ENCODE measurements around the gene CLEC16A. TPM values are rescaled to one million over a fixed set of nuclear protein-coding genes. Genes with fewer than 3 reads are reported as not detected.

CLEC16A gene
- total RNA-seq, 1 donor from 2014 or later, result 58.1 TPM

GRCh38 chr16:11151156-11151884, 207.0 kb downstream of the CLEC16A start:
- Mint-ChIP-seq H3K4me1 (ENCODE audit: unreplicated experiment) (peaks cover 8% of the 10 kb centered on the region), H3K36me3 (ENCODE audit: low read depth, unreplicated experiment) (peaks cover 20% of the 10 kb centered on the region), H3K4me3 (ENCODE audit: unreplicated experiment) (no peak overlapping the region), H3K9me3 (ENCODE audit: unreplicated experiment) (no peaks in the 10 kb centered on the region), H3K27me3 (ENCODE audit: unreplicated experiment) (peaks cover 6% of the 10 kb centered on the region), H3K27ac (ENCODE audit: unreplicated experiment) (no peak overlapping the region)
- no peak for TF ChIP-seq CTCF (IDR thresholded peaks at IDR 0.05; ENCODE audit: unreplicated experiment)
- DNase-seq (ENCODE audit: low spot score), result no peak

- peaks cover 6% of the 10 kb centered on the region for H3K27me3 Mint-ChIP-seq (ENCODE audit: unreplicated experiment)
- no peak overlapping the region for H3K4me3 Mint-ChIP-seq (ENCODE audit: unreplicated experiment)
- peaks cover 8% of the 10 kb centered on the region for H3K4me1 Mint-ChIP-seq (ENCODE audit: unreplicated experiment)
- no peak for TF ChIP-seq CTCF (IDR thresholded peaks at IDR 0.05; ENCODE audit: unreplicated experiment)
- DNase-seq (ENCODE audit: low spot score), result no peak
- no peak overlapping the region for H3K27ac Mint-ChIP-seq (ENCODE audit: unreplicated experiment)
- H3K9me3 Mint-ChIP-seq (ENCODE audit: unreplicated experiment), result no peaks in the 10 kb centered on the region
- H3K36me3 Mint-ChIP-seq (ENCODE audit: low read depth, unreplicated experiment), result peaks cover 18% of the 10 kb centered on the region
These were observed 207.7 kb downstream of the CLEC16A start for GRCh38 chr16:11151885-11152629.

GRCh38 chr16:11152677-11153331, 208.4 kb downstream of the CLEC16A start:
- Mint-ChIP-seq H3K27ac (ENCODE audit: unreplicated experiment) (no peak overlapping the region), H3K4me3 (ENCODE audit: unreplicated experiment) (no peak overlapping the region), H3K9me3 (ENCODE audit: unreplicated experiment) (no peaks in the 10 kb centered on the region), H3K4me1 (ENCODE audit: unreplicated experiment) (peaks cover 8% of the 10 kb centered on the region), H3K27me3 (ENCODE audit: unreplicated experiment) (peaks cover 6% of the 10 kb centered on the region), H3K36me3 (ENCODE audit: low read depth, unreplicated experiment) (peaks cover 18% of the 10 kb centered on the region)
- DNase-seq (ENCODE audit: low spot score), result no peak
- TF ChIP-seq CTCF (IDR thresholded peaks at IDR 0.05; ENCODE audit: unreplicated experiment), result no peak

GRCh38 chr16:11155284-11155806, 211.0 kb downstream of the CLEC16A start:
- TF ChIP-seq CTCF (IDR thresholded peaks at IDR 0.05; ENCODE audit: unreplicated experiment), result no peak
- no peak for DNase-seq (ENCODE audit: low spot score)
- H3K4me1 Mint-ChIP-seq (ENCODE audit: unreplicated experiment), result peaks cover 8% of the 10 kb centered on the region
- H3K9me3 Mint-ChIP-seq (ENCODE audit: unreplicated experiment), result no peaks in the 10 kb centered on the region
- no peak overlapping the region for H3K4me3 Mint-ChIP-seq (ENCODE audit: unreplicated experiment)
- no peak overlapping the region for H3K27ac Mint-ChIP-seq (ENCODE audit: unreplicated experiment)
- H3K27me3 Mint-ChIP-seq (ENCODE audit: unreplicated experiment), result peaks cover 7% of the 10 kb centered on the region
- H3K36me3 Mint-ChIP-seq (ENCODE audit: low read depth, unreplicated experiment), result peaks cover 16% of the 10 kb centered on the region
